SK-N-SH (cell line): ENCODE measurements around the gene CCDC141. TPM values are rescaled to one million over a fixed set of nuclear protein-coding genes. Genes with fewer than 3 reads are reported as not detected.

Source experiments
- CTCF ChIA-PET: fragments of 300-600, 350-600 bp; formaldehyde crosslinking; extraction: SDS; loops from one replicate; lab custom pipeline; 2021; lab: Yijun Ruan, JAX
- POLR2A ChIA-PET: fragments of 350-600 bp; sonication (Branson Sonifier 250); formaldehyde crosslinking; extraction: SDS; loops from one replicate; lab custom pipeline; 2020; ENCODE audit warnings: antibody characterized with exemption, inconsistent platforms; lab: Yijun Ruan, JAX
- DNase-seq: peaks from one replicate; pipeline ENCODE4 v3.0.0; 2012
- H2AFZ ChIP-seq: fragments of 200-600 bp; sonication (generic); 2 replicates; pipeline ENCODE4 v1.8.1; 2016; ENCODE audit warnings: antibody characterized with exemption, mild to moderate bottlenecking, low read depth
- H3F3A ChIP-seq: fragments of 200-600 bp; sonication (generic); replicated peaks from 2 replicates; pipeline ENCODE3; 2016; ENCODE audit warnings: antibody characterized with exemption, mild to moderate bottlenecking; ENCODE audit not compliant: insufficient read depth
- H3K27ac ChIP-seq, 2 experiments: fragments of 200-500 bp in 1 of 2; fragments of 200-600 bp in 1 of 2; sonication (Bioruptor generic) in 1 of 2; sonication (generic), shearing (Covaris generic) in 1 of 2; 2 replicates each; pipeline versions ENCODE4 v1.5.1 to v1.6.1; 2014 to 2016; ENCODE audit warnings: low read depth in 2 of 2, inconsistent platforms in 1 of 2, low read length in 1 of 2, mild to moderate bottlenecking in 1 of 2, mixed read lengths in 1 of 2
- H3K27me3 ChIP-seq: fragments of 200-600 bp; sonication (generic), shearing (Covaris generic); 2 replicates; pipeline ENCODE4 v1.6.1; 2016; ENCODE audit warnings: mixed run types; ENCODE audit not compliant: insufficient read depth
- H3K36me3 ChIP-seq, 2 experiments: fragments of 200-500 bp in 1 of 2; fragments of 200-600 bp in 1 of 2; sonication (Bioruptor generic) in 1 of 2; sonication (generic) in 1 of 2; replicated peaks in 1 of 2; 2 replicates each; pipeline versions ENCODE3 to v1.5.1; 2014 to 2016; ENCODE audit warnings: low read length in 1 of 2, mild to moderate bottlenecking in 1 of 2; ENCODE audit not compliant: insufficient read depth in 2 of 2, control insufficient read depth in 1 of 2
- H3K4me1 ChIP-seq, 2 experiments: fragments of 200-500 bp in 1 of 2; fragments of 200-600 bp in 1 of 2; sonication (Bioruptor generic) in 1 of 2; sonication (generic), shearing (Covaris generic) in 1 of 2; 2 replicates each; pipeline versions ENCODE4 v1.5.1 to v1.6.1; 2014 to 2016; ENCODE audit warnings: low read depth in 1 of 2, low read length in 1 of 2, mixed run types in 1 of 2; ENCODE audit not compliant: insufficient read depth in 2 of 2, control insufficient read depth in 1 of 2
- H3K4me2 ChIP-seq: fragments of 200-600 bp; sonication (generic), shearing (Covaris generic); 2 replicates; pipeline ENCODE4 v1.6.1; 2017; ENCODE audit warnings: mixed run types
- H3K4me3 ChIP-seq, 2 experiments: fragments of 200-500 bp in 1 of 2; fragments of 200-600 bp in 1 of 2; sonication (Bioruptor generic) in 1 of 2; sonication (generic), shearing (Covaris generic) in 1 of 2; 2 replicates each; pipeline versions ENCODE4 v1.5.1 to v1.8.1; 2014 to 2016; ENCODE audit warnings: low read depth in 2 of 2, inconsistent platforms in 1 of 2, low read length in 1 of 2, mild to moderate bottlenecking in 1 of 2, mixed read lengths in 1 of 2, moderate library complexity in 1 of 2
- H3K79me2 ChIP-seq: fragments of 200-600 bp; sonication (generic); 2 replicates; pipeline ENCODE4 v1.8.1; 2017; ENCODE audit warnings: mild to moderate bottlenecking; ENCODE audit not compliant: insufficient read depth
- H3K9ac ChIP-seq: fragments of 200-600 bp; sonication (generic); 2 replicates; pipeline ENCODE4 v1.6.1; 2017; ENCODE audit warnings: mixed run types
- H3K9me2 ChIP-seq: fragments of 200-600 bp; sonication (generic); 2 replicates; pipeline ENCODE4 v1.6.1; 2017; ENCODE audit warnings: mixed run types
- H3K9me3 ChIP-seq: fragments of 200-600 bp; sonication (generic); 2 replicates; pipeline ENCODE4 v1.6.1; 2017; ENCODE audit warnings: mixed run types, mild to moderate bottlenecking, moderate library complexity
- H4K20me1 ChIP-seq: fragments of 200-600 bp; sonication (generic); 2 replicates; pipeline ENCODE4 v1.6.1; 2017; ENCODE audit warnings: mild to moderate bottlenecking, mixed run types; ENCODE audit not compliant: insufficient read depth
- ELF1 ChIP-seq: IDR thresholded peaks from 2 replicates; pipeline ENCODE4 v1.4.0; 2012
- FOXJ3 ChIP-seq: sonication (generic); formaldehyde crosslinking; IDR thresholded peaks from 2 replicates; pipeline ENCODE4 v1.5.1; 2020; ENCODE audit warnings: mild to moderate bottlenecking, missing genetic modification reagents
- GATA2 ChIP-seq: sonication (generic); formaldehyde crosslinking; IDR thresholded peaks from 2 replicates; pipeline ENCODE4 v1.5.0; 2020; ENCODE audit warnings: mild to moderate bottlenecking, missing genetic modification reagents
- NFIC ChIP-seq: IDR thresholded peaks from 2 replicates; pipeline ENCODE4 v1.4.0; 2012; ENCODE audit warnings: borderline replicate concordance
- RAD21 ChIP-seq: IDR thresholded peaks from 2 replicates; pipeline ENCODE4 v1.6.1; 2012; ENCODE audit warnings: mild to moderate bottlenecking, low read length
- REST ChIP-seq: IDR thresholded peaks from 2 replicates; pipeline ENCODE4 v1.6.1; 2012; ENCODE audit warnings: mild to moderate bottlenecking, low read depth, low read length, moderate library complexity
- RFX5 ChIP-seq: IDR thresholded peaks from 2 replicates; pipeline ENCODE4 v1.6.1; 2012; ENCODE audit warnings: mild to moderate bottlenecking, improper control_type of control experiment, low read length
- RXRA ChIP-seq: IDR thresholded peaks from 2 replicates; pipeline ENCODE4 v1.4.0; 2012; ENCODE audit warnings: low read depth, mild to moderate bottlenecking, borderline replicate concordance
- SMC3 ChIP-seq: IDR thresholded peaks from 2 replicates; pipeline ENCODE4 v1.6.1; 2012; ENCODE audit warnings: low read depth, low read length, improper control_type of control experiment
- TCF12 ChIP-seq: IDR thresholded peaks from 2 replicates; pipeline ENCODE4 v1.4.0; 2012
- TEAD4 ChIP-seq: IDR thresholded peaks from 2 replicates; pipeline ENCODE4 v1.4.0; 2012; ENCODE audit warnings: mild to moderate bottlenecking, borderline replicate concordance; ENCODE audit not compliant: insufficient read depth
- ZBTB33 ChIP-seq: IDR thresholded peaks from 2 replicates; pipeline ENCODE4 v1.4.0; 2012; ENCODE audit warnings: low read depth, borderline replicate concordance
- WGBS: methylation state at CpG from one replicate; pipeline ENCODE4 v1.1.6; 2017; ENCODE audit warnings: low lambda C conversion rate; 5-methylcytosine and 5-hydroxymethylcytosine counted together
- polyA plus RNA-seq, 3 experiments: library from polyadenylated mRNA; depleted of rRNA; stranded (reverse); fragments of >200 nt; gene quantifications; 2 replicates each; pipeline ENCODE4 v1.2.3, GENCODE V29; 2012

Gene CCDC141
- polyA plus RNA-seq, 1 of the 3 experiments (the other 2 are of a cell fraction) = 0.02 TPM

GRCh38 chr2:178943745-178944144 lies 106.2 kb downstream of the CCDC141 start:
- 46% methylated on average over 1 of the region's 1 CpG for WGBS
- Histone ChIP-seq H3K36me3 (no peaks in the 10 kb centered on the region), H3K9me2 (no peaks in the 10 kb centered on the region), H3K27me3 (no peaks in the 10 kb centered on the region), H3K4me3 (no peak overlapping the region), H3K4me1 (peaks cover 0 to 4% of the 10 kb centered on the region in 2 experiments; a peak in 1 of 4 replicates), H3F3A (no peaks in the 10 kb centered on the region), H3K4me2 (no peak overlapping the region), H3K27ac (no peak overlapping the region), H4K20me1 (no peaks in the 10 kb centered on the region), H3K79me2 (no peaks in the 10 kb centered on the region), H3K9me3 (no peaks in the 10 kb centered on the region), H3K9ac (no peak overlapping the region), H2AFZ (no peak overlapping the region)
- CTCF ChIA-PET = no interaction called here
- no peak for DNase-seq
- TF ChIP-seq TEAD4 (no peak), TCF12 (peak; percentile 37)
- POLR2A ChIA-PET = no interaction called here

- Histone ChIP-seq H3K4me2 (no peak overlapping the region), H3K9me2 (no peaks in the 10 kb centered on the region), H3K36me3 (no peaks in the 10 kb centered on the region), H2AFZ (no peak overlapping the region), H3K4me1 (no peaks in the 10 kb centered on the region), H3K27me3 (no peaks in the 10 kb centered on the region), H3K79me2 (no peaks in the 10 kb centered on the region), H3K4me3 (no peak overlapping the region), H3K9ac (no peak overlapping the region), H3K9me3 (no peaks in the 10 kb centered on the region; the same call in 1 of the 2 replicates), H4K20me1 (no peaks in the 10 kb centered on the region), H3K27ac (no peak overlapping the region), H3F3A (no peaks in the 10 kb centered on the region)
- CTCF ChIA-PET = no interaction called here
- TF ChIP-seq ZBTB33 = no peak
- TF ChIP-seq NFIC = no peak
- no peak for TF ChIP-seq RXRA
- TF ChIP-seq FOXJ3 (CRISPR knock-in tag) = no peak
- TF ChIP-seq ELF1 = no peak
- TF ChIP-seq REST = no peak
- TF ChIP-seq RAD21 = no peak
- TF ChIP-seq RFX5 = no peak
- no peak for TF ChIP-seq GATA2
- no peak for TF ChIP-seq SMC3
- POLR2A ChIA-PET = no interaction called here
- DNase-seq = no peak
Observed at GRCh38 chr2:178934571-178934970, 115.4 kb downstream of the CCDC141 start.
